ENCODE results near the gene CHSY1. TPM values are rescaled to one million over a fixed set of nuclear protein-coding genes. Genes with fewer than 3 reads are reported as not detected.

The CHSY1 gene
- total RNA-seq, 1 experiment from 2014 or later: 29.8 TPM

DNA sequence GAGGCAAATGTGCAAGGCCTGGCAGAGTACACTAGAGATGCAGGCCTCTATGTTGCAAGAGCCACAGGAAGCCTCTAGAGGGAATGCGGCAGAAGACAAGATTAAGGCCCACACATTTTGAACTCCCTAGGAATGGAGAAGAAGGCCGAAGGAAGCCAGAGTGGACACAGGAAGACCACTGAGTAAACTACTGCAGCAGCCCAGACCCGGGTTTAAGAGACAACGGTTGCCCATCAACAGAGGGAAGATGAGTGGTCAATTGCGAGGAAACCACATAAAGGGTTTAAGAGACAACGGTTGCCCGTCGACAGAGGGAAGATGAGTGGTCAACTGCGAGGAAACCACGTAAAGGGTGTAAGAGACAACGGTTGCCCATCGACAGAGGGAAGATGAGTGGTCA lies 14.6 kb downstream of the CHSY1 start:
- H3K27ac Mint-ChIP-seq (ENCODE audit: low read depth, unreplicated experiment): peak overlapping the region; percentile 63
- POLR2A ChIA-PET: interaction anchor here (0.6 kb wide), 1 partner anchor 11 kb away, joined by 3 read pairs; no protein-coding TSS in a partner anchor
- H3K27me3 Mint-ChIP-seq (ENCODE audit: insufficient read depth, unreplicated experiment): no peaks in the 10 kb centered on the region
- CTCF ChIA-PET: no interaction called here
- H3K4me3 Mint-ChIP-seq (ENCODE audit: unreplicated experiment): no peak overlapping the region
- DNase-seq (ENCODE audit: unreplicated experiment): no peak
- intact Hi-C loops (cut with micrococcal nuclease): no loop called here
- BruUV-seq (replicated peaks): no TSS peak
- peaks cover 33% of the 10 kb centered on the region for H3K36me3 Mint-ChIP-seq (ENCODE audit: insufficient read depth, unreplicated experiment)
- H3K9me3 Mint-ChIP-seq (ENCODE audit: unreplicated experiment): no peaks in the 10 kb centered on the region
- TF ChIP-seq CTCF (IDR thresholded peaks at IDR 0.05; ENCODE audit: unreplicated experiment): no peak
- H3K4me1 Mint-ChIP-seq (ENCODE audit: insufficient read depth, unreplicated experiment): peaks cover 18% of the 10 kb centered on the region

DNA sequence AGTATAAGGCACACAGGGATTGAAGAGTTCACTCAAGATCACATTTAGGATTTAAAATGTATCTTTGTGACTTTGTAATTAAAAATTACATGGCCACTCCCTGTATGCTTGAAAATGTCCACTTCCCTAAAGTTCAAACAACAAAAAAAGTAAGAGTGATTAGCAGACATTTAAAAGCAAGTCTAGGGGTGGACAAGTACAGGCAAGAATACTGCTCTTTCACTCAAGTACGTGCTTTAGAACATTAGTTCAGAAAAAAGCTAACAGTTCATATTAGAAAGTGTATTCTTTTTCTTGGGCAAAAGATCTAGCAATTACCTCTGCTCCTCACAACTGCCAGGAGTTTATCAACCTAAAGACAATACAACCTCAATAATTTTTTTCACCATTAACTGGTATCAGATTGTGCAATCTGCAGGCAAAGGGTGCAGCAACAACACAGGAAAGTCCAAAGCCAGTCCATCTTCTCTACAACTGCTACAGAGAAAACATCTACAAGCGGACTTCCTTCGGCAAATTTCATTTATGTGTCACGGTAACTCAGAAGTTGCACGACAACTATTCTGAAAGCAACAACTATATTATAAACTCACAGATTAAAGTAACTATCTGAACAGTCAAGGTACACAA lies 18.1 kb downstream of the CHSY1 start:
- TF ChIP-seq CTCF (IDR thresholded peaks at IDR 0.05; ENCODE audit: unreplicated experiment): no peak
- Mint-ChIP-seq H3K4me3 (ENCODE audit: unreplicated experiment) (no peak overlapping the region), H3K9me3 (ENCODE audit: unreplicated experiment) (no peaks in the 10 kb centered on the region), H3K27ac (ENCODE audit: low read depth, unreplicated experiment) (peak overlapping the region; percentile 64), H3K27me3 (ENCODE audit: insufficient read depth, unreplicated experiment) (no peaks in the 10 kb centered on the region), H3K36me3 (ENCODE audit: insufficient read depth, unreplicated experiment) (peaks cover 36% of the 10 kb centered on the region), H3K4me1 (ENCODE audit: insufficient read depth, unreplicated experiment) (peaks cover 20% of the 10 kb centered on the region)
- ChIA-PET POLR2A (interaction anchor here (0.5 to 1.0 kb wide), 4 partner anchors 19 to 1591 kb away, joined by 3 to 4 read pairs (median 4); no protein-coding TSS in a partner anchor), CTCF (interaction anchor here (1.3 kb wide), 1 partner anchor 8 kb away, joined by 3 read pairs; no protein-coding TSS in a partner anchor)
- DNase-seq (ENCODE audit: unreplicated experiment): no peak
- intact Hi-C loops (cut with micrococcal nuclease): no loop called here
- BruUV-seq (replicated peaks): no TSS peak

- Mint-ChIP-seq H3K4me1 (ENCODE audit: insufficient read depth, unreplicated experiment) (peaks cover 20% of the 10 kb centered on the region), H3K27ac (ENCODE audit: low read depth, unreplicated experiment) (peak overlapping the region; percentile 61), H3K36me3 (ENCODE audit: insufficient read depth, unreplicated experiment) (peaks cover 36% of the 10 kb centered on the region), H3K4me3 (ENCODE audit: unreplicated experiment) (no peak overlapping the region), H3K27me3 (ENCODE audit: insufficient read depth, unreplicated experiment) (no peaks in the 10 kb centered on the region), H3K9me3 (ENCODE audit: unreplicated experiment) (peaks cover 7% of the 10 kb centered on the region)
- no peak for DNase-seq (ENCODE audit: unreplicated experiment)
- intact Hi-C loops (cut with micrococcal nuclease): no loop called here
- POLR2A ChIA-PET: interaction anchor here (0.9 to 1.8 kb wide), 3 partner anchors 12 to 61 kb away, joined by 3 to 4 read pairs (median 4); no protein-coding TSS in a partner anchor
- no peak for TF ChIP-seq CTCF (IDR thresholded peaks at IDR 0.05; ENCODE audit: unreplicated experiment)
- CTCF ChIA-PET: interaction anchor here (1.3 kb wide), 2 partner anchors 9 to 17 kb away, joined by 3 read pairs; no protein-coding TSS in a partner anchor
- no TSS peak for BruUV-seq (replicated peaks)
Measured at GRCh38 chr15:101232677-101233076, 19.2 kb downstream of the CHSY1 start.

GRCh38 chr15:101228313-101228712 lies 23.5 kb downstream of the CHSY1 start:
- no peak for TF ChIP-seq CTCF (IDR thresholded peaks at IDR 0.05; ENCODE audit: unreplicated experiment)
- H3K27me3 Mint-ChIP-seq (ENCODE audit: insufficient read depth, unreplicated experiment): no peaks in the 10 kb centered on the region
- POLR2A ChIA-PET: interaction anchor here (1.3 kb wide), 1 partner anchor 11 kb away, joined by 5 read pairs; no protein-coding TSS in a partner anchor
- H3K27ac Mint-ChIP-seq (ENCODE audit: low read depth, unreplicated experiment): no peak overlapping the region
- no peak overlapping the region for H3K4me3 Mint-ChIP-seq (ENCODE audit: unreplicated experiment)
- intact Hi-C loops (cut with micrococcal nuclease): no loop called here
- H3K36me3 Mint-ChIP-seq (ENCODE audit: insufficient read depth, unreplicated experiment): peaks cover 14% of the 10 kb centered on the region
- H3K4me1 Mint-ChIP-seq (ENCODE audit: insufficient read depth, unreplicated experiment): peaks cover 15% of the 10 kb centered on the region
- DNase-seq (ENCODE audit: unreplicated experiment): no peak
- peaks cover 8% of the 10 kb centered on the region for H3K9me3 Mint-ChIP-seq (ENCODE audit: unreplicated experiment)
- CTCF ChIA-PET: interaction anchor here (0.7 to 0.8 kb wide), 2 partner anchors 15 to 70 kb away, joined by 3 read pairs; no protein-coding TSS in a partner anchor
- no TSS peak for BruUV-seq (replicated peaks)
